Testis (tissue), 3 donors: ENCODE data around the gene RPL4. TPM values are rescaled to one million over a fixed set of nuclear protein-coding genes. Genes with fewer than 3 reads are reported as not detected.
"Not testable (repeated sequence)": the region's sequence is repeated elsewhere in the genome, so short reads cannot be mapped to it uniquely, and the experiment has no call there.

ENCODE experiments used
- DNase-seq: peaks from one replicate; pipeline ENCODE4 v3.0.0-alpha.2; 2019
- H3K27ac ChIP-seq, 2 donors: fragments of 200-600 bp; sonication (generic); one replicate each; pipeline ENCODE4 v1.5.1; 2019
- H3K27me3 ChIP-seq: fragments of 200-600 bp; sonication (generic); one replicate; pipeline ENCODE4 v1.5.1; 2019
- H3K36me3 ChIP-seq: fragments of 200-600 bp; sonication (generic); one replicate; pipeline ENCODE4 v1.5.1; 2017; ENCODE audit warnings: low read depth; ENCODE audit errors: missing control alignments
- H3K4me1 ChIP-seq: fragments of 200-600 bp; sonication (generic); one replicate; pipeline ENCODE4 v1.5.1; 2019
- H3K4me3 ChIP-seq, 2 donors: fragments of 200-600 bp; sonication (generic); one replicate each; pipeline ENCODE4 v1.5.1; 2017 to 2019
- H3K9me3 ChIP-seq: fragments of 200-600 bp; sonication (generic); one replicate; pipeline ENCODE4 v1.5.1; 2017
- CTCF ChIP-seq, 3 experiments: fragments of 450-650 bp in 2 of 3; fragments of 200-600 bp in 1 of 3; sonication (generic) in 1 of 3; IDR thresholded peaks; one replicate each; pipeline ENCODE4 v1.5.1; 2016 to 2019; ENCODE audit warnings: antibody characterized with exemption in 3 of 3, mild to moderate bottlenecking in 2 of 3, moderate library complexity in 1 of 3
- POLR2A ChIP-seq: fragments of 450-650 bp; IDR thresholded peaks from one replicate; pipeline ENCODE4 v1.6.1; 2017; ENCODE audit warnings: antibody characterized with exemption, mild to moderate bottlenecking, moderate library complexity
- WGBS, 2 donors: methylation state at CpG; one replicate each; pipeline ENCODE4 v1.1.5; 2018; 5-methylcytosine and 5-hydroxymethylcytosine counted together
- intact Hi-C: fragments of 100-400 bp; cut with DNase I; formaldehyde crosslinking; loops from one replicate; pipeline ENCODE4 v1.15.1; 2023; ENCODE audit warnings: low total_unique reads
- polyA plus RNA-seq: library from polyadenylated mRNA; stranded (reverse); fragments of 350-450 nt; fragmentation: Illumina TruSeq; extraction: RNeasy Lipid Tissue Mini Kit (QIAGEN cat#74804); gene quantifications from one replicate; pipeline ENCODE4 v1.2.3, GENCODE V29; 2014; ENCODE audit warnings: low read depth, low replicate concordance; ENCODE audit not compliant: insufficient read depth
- total RNA-seq, 2 donors: library from RNA; depleted of rRNA; stranded (reverse); fragments of >200 nt; gene quantifications; one replicate each; pipeline ENCODE4 v1.2.3, GENCODE V29; 2016

The RPL4 gene
- total and polyA plus RNA-seq, 3 donors from 2014 or later: 957 to 1,935 (median 1,584) TPM

DNA sequence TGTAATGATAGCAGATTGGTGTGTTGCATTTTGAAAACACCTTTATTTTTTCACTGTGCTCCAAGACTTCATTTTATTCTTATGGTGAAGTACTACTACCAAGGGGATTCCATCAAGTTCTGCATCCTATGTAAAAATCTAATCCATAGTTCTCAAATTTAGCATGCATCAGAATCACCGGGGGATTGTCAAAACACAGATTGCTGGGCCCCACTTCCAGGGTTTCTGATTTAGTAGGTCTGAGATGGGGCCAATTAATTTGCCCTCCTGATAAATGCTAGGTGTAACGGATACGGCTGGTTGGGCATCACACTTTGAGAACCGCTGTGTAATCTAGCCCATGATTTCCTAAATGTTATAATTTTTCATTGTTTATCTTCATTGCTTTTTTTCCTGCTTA, 1.2 kb upstream of the RPL4 start:
- 17% methylated on average over 4 of the region's 4 CpGs for WGBS, 2 donors
- peaks cover 12% of the 10 kb centered on the region for H3K4me1 ChIP-seq
- DNase-seq: no peak
- peak overlapping the region; percentile 86 to 88 for H3K4me3 ChIP-seq
- no peak for TF ChIP-seq CTCF (IDR thresholded peaks at IDR 0.05)
- intact Hi-C loops: no loop called here
- H3K36me3 ChIP-seq: no peaks in the 10 kb centered on the region
- H3K27ac ChIP-seq: peak overlapping the region in 1 of 2 donors; percentile 95
- H3K9me3 ChIP-seq: no peaks in the 10 kb centered on the region
- no peaks in the 10 kb centered on the region for H3K27me3 ChIP-seq

DNA sequence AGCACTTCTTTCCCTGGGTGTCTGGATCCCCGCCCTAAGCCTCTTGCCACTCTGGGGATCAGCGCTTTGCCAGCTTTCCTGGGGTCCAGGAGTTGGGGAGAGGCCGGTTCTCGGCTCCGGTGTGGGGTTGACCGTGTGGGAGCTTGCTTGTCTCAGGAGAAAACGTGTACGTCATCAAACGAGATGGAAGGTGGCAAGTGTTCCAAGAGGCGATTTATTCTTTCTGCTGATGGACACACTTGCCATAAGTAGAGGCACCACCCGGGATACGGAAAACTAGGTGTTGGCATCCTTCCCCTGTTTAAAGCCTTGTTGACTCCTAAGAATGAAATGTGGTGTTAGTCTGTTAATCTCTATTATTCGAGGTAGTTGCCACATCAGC, 766 bp upstream of the RPL4 start:
- DNase-seq: no peak
- intact Hi-C loops: no loop called here
- Histone ChIP-seq H3K9me3 (no peaks in the 10 kb centered on the region), H3K36me3 (no peaks in the 10 kb centered on the region), H3K27me3 (no peaks in the 10 kb centered on the region), H3K4me3 (peak overlapping the region; percentile 86 to 88), H3K4me1 (peaks cover 12% of the 10 kb centered on the region), H3K27ac (peak overlapping the region; percentile 94 to 95)
- 0% methylated on average over 13 of the region's 13 CpGs for WGBS, 2 donors
- no peak for TF ChIP-seq POLR2A
- no peak for TF ChIP-seq CTCF (IDR thresholded peaks at IDR 0.05)

- Histone ChIP-seq H3K27ac (peak overlapping the region; percentile 94 to 95), H3K4me1 (peaks cover 12% of the 10 kb centered on the region), H3K36me3 (no peaks in the 10 kb centered on the region), H3K9me3 (no peaks in the 10 kb centered on the region), H3K4me3 (peak overlapping the region; percentile 86 to 88), H3K27me3 (no peaks in the 10 kb centered on the region)
- TF ChIP-seq POLR2A (no peak), CTCF (IDR thresholded peaks at IDR 0.05) (no peak)
- DNase-seq: peak; percentile 12
- intact Hi-C loops: no loop called here
- 0% methylated on average over 12 of the region's 12 CpGs for WGBS, 2 donors
These were observed 684 bp downstream of the RPL4 start for GRCh38 chr15:66503780-66504562.

GRCh38 chr15:66503041-66503648, 1.5 kb downstream of the RPL4 start:
- intact Hi-C loops, H3K36me3 ChIP-seq, H3K27ac ChIP-seq, H3K9me3 ChIP-seq, H3K4me3 ChIP-seq, H3K27me3 ChIP-seq: not testable (repeated sequence)
- WGBS, 2 donors: 45 to 47% methylated on average over 13 of the region's 13 CpGs
- peaks cover 15% of the 10 kb centered on the region for H3K4me1 ChIP-seq
- DNase-seq: peak; percentile 6

- WGBS, 2 donors: 73 to 83% methylated on average over 10 of the region's 10 CpGs
- TF ChIP-seq CTCF (IDR thresholded peaks at IDR 0.05): no peak
- TF ChIP-seq POLR2A: no peak
- Histone ChIP-seq H3K27ac (no peak overlapping the region), H3K4me3 (no peak overlapping the region), H3K4me1 (peaks cover 19% of the 10 kb centered on the region), H3K27me3 (no peaks in the 10 kb centered on the region), H3K36me3 (no peaks in the 10 kb centered on the region), H3K9me3 (no peaks in the 10 kb centered on the region)
- DNase-seq: peak; percentile 10
- intact Hi-C loops: no loop called here
These were observed 2.2 kb downstream of the RPL4 start for GRCh38 chr15:66502491-66502890.

- H3K4me1 ChIP-seq: peaks cover 25% of the 10 kb centered on the region
- not testable (repeated sequence) for H3K27ac ChIP-seq
These were observed 4.3 kb downstream of the RPL4 start for GRCh38 chr15:66500346-66500745.

More at GRCh38 chr15:66500346-66500745, 4.3 kb downstream of the RPL4 start:
- H3K27me3 ChIP-seq, intact Hi-C loops, H3K36me3 ChIP-seq, H3K4me3 ChIP-seq, H3K9me3 ChIP-seq: not testable (repeated sequence)
- peak; percentile 8 for DNase-seq
- WGBS, 2 donors: 85% methylated on average over 7 of the region's 7 CpGs
